GDM1 (cell line): ENCODE data around the gene LRRIQ4.

Experiments used
- DNase-seq: peaks from one replicate; lab custom pipeline; 2025; lab: John Stamatoyannopoulos, UW

Gene LRRIQ4

DNA sequence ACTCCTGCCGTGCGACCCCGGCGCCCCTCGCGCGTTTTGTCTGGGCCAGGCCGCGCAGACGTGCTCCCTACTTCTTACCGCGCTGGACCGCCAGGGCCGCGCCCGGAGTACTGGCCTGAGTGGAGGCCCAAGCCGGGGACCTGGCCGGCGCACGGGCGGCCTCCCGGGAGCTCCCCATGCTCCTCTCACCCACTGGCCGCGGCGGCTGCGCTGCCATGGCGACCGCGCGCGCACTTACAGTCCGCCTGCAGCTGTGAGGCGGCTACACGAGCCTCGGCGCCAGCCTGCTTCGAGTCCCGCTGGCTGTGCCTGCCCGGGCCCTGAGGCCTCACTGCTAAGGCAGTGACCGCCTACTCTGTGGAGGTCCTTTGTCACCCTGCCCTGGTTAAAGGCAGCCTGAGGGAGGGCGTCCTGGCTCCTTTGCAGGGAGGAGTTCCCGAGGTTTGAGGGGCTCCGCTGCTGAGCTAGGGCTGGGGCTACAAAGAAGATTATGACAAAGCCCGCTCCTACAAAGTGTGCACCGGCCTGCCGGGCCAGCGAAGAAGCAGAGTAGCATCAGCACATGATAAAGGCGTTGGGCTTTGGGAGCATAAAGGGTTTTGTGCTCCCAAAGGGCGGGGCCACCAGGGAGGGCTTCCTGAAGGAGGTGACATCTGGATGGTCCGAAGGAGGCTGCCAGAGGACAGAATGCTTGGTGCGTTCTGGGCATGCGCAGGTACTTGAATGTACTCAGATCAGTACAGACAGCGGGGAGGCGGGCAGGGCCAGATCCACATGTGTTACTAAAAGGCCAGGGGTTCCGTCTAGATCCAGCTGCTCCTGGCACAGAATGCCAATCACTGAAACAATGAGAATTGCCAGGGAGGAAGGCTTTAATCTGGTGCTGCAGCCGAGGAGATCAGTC is at the start of gene LRRIQ4, which contains the start of gene LRRC34:
TSS of gene LRRIQ4 (plus strand) at position 539 of the 904 bp plus-strand sequence. CDS start 9,052 bp downstream, outside the sequence.
TSS of gene LRRC34 (minus strand) at position 573 of the 904 bp plus-strand sequence. CDS start at position 217, 356 bp downstream.
- peak; percentile 79 for DNase-seq

DNA sequence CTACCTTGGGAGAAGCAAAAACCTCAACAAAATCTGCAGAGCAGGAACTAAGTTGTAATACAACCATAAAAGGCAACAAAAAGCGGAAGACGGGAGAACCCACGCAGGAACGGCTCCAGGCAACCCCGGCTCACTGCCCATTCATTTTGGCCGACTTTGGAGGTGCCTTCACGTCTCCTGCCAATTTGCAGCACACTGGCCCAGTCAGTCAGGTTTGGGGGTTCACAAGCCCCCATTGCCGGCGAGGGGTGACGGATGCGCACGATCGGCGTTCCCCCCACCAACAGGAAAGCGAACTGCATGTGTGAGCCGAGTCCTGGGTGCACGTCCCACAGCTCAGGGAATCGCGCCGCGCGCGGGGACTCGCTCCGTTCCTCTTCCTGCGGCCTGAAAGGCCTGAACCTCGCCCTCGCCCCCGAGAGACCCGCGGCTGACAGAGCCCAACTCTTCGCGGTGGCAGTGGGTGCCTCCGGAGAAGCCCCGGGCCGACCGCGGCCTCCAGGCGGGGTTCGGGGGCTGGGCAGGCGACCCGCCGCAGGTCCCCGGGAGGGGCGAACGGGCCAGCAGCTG is 48.3 kb upstream of the LRRIQ4 start:
- DNase-seq, result peak; percentile 52

DNA sequence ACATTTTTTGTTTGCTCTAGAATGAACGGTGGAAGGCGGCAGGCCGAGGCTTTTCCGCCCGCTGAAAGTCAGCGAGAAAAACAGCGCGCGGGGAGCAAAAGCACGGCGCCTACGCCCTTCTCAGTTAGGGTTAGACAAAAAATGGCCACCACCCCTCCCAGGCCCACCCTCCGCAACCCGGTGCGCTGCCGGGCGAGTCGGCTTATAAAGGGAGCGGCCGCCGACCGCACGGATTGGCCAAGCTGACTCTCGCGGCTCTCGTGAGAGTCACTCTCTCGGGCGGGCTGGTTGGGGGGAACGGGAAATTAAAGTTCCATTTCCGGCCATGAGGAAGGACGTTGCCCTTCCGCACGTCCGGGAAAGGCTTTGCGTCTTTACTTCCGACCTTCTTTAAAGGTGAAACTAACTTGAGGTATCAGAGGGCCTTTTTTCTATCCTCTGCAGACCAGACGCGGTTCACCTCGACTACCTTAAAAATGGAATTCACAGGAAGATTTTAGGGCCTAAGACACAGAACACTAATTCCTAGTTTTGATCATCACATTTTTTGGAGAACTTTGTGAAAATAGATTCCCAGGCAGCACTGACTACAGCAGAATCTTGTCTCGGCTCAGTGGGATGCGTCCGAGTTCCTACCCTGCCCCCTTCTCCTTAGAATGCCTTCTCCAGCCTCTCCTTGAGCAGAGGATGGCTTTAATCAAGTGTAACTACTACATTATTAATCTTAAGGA is 47.6 kb upstream of the LRRIQ4 start, which contains the start of gene TERC:
TSS of gene TERC (minus strand) at position 179 of the 731 bp plus-strand sequence.
- DNase-seq, result peak; percentile 71

DNA sequence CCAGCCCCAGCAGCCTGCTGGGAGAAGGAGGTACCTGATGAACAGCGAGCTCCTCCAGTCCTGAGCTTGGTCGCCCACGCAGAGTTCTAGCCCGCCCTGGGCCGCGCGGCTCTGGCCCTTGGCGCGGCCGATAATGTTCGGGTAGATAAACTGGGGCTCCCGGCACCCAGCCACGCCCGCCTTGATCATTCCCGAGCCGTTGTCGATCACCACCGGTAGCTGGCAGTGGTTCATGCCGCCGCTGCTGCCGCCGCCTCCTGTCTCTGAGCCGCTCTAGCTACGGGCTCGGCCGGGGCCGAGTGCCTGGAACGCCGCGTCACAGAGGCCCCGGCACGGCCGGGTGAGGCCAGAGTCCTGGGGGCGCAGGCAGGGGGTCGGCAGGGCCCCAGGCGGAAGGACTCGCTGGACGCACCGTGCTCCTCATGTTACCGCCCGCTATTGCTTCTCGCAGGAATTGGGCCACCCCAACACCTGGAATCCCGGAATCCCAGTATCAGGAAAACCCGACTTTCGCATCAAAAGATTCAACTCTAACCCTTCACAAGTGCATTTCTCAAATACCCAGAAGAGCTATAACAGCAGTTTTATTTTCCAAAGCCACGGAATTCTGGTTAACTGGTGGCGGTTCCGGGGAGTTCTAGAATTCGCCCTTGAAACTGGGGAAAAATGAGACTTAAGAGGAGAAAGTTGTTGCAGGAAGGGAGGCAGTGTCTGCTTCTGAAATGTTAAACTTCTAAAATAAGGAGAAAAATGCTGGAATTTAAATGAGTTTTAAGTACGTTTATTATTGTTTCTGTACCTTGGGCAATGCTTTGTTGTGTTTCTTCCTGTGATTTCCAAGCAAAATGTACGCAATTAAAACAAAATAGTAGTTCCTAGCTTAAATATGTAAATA is 43.1 kb upstream of the LRRIQ4 start, which contains the start of gene ACTRT3:
TSS of gene ACTRT3 (minus strand) at position 275 of the 895 bp plus-strand sequence. CDS start at position 234, 41 bp downstream.
- DNase-seq, result peak; percentile 59

DNA sequence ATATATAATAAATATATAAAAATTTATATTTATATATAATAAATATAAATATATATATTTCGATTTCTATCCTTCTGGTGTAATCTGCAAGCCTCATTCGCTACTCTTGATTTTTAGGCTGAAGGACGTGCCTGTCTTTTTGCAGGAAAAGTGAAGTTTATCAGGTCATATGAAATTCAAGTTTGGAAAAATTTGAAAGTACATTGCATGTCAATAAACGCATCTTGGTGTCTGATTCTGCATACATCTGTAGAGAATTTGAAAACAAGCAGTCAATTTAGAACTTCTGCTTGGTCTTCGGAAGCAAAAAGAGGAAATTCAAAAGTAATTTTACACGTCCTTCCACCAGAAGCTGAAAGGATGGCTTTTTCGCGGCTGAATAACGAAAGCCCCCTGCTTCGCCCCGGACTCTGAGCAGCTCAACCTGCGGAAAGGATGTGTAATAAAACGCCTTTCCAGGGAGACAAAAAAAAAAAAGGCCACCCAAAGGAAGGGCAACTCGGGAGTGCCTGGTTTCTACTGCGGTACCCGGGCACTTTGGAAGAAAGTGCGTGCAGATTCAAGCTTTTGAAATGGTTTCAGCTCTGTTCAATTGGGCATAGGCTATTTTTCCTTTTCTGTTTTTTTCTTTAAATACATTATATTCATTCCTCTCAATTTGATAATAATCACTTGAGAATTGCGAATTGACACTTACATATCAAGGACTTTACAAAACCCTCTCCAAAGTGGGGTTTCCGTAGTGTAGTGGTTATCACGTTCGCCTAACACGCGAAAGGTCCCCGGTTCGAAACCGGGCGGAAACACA is 41.0 kb upstream of the LRRIQ4 start:
- DNase-seq, result peak; percentile 55

DNA sequence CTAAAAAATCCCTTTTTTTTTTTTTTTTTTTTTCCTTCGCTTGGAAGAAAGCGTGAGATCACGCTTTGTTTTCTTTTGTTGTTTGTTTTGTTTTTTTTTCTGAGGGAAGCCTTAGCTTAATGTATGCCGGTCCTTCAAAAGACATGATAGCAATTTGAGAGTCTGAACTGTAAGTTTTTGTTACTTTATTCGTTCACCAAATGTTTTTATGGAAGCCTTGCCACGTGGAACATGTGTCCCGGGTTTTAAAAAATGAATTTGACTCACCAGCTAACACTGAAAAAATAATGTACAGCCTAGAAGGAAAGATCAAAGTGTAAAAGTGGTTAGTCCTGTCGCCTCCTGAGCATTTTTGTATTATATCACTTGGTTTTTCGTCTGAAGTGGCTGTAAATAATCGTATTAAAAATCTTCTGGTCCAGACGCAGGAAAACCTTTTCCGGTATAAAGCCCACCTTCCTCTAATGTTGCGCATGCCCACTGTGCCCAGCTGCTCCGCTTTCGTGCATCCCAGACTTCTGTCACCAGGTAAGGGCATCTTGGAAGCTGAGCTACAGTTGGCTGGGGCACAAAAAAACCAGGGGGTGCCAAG is 40.3 kb upstream of the LRRIQ4 start:
- peak; percentile 55 for DNase-seq

DNA sequence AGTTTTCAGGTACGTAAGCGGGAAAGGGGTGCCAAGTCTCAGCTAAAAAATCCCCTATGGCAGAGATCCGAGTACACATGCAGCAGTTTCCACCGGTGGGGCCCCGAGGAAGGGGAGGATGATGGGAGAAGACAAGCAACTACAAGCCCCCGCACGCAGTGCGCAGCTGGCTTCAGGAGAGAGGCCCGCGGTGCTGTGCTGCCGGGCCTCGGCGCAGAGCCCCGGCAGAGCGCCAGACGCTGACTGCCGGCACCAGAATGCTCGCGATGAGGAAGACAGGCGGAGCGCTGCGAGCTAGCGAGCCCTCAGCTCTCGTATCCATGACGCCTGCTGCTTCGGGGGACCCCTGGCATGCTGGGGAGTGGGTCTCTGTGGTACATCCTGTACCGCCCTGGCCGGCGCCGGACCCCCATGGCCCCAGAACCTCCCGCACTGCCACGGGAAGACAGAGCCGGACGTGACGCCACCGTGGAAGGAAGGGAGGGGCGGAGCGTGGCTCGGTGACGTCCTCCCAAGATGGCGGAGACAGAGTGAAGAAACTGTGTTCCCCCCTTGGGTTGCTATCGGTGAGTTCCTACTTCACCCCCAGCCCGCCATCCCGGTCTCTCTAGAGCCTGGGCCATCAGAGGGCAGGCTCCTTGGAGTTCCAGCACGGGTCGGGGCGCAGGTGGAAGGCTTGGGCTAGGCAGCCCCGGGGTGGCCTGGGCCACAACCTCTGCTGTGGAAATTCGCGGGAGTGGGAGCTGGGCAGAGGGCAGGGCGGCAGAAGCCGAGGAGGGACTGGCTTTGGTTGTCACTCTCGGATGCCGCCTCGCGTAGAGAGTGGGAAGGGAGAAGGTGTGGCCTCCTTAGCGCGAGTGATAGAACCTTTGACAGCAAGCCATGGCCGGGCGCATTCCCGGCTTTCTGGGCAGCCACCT is 39.5 kb upstream of the LRRIQ4 start, which contains the start of gene MYNN:
TSS of gene MYNN (plus strand) at position 500 of the 920 bp plus-strand sequence. CDS start 900 bp downstream, outside the sequence.
- peak; percentile 85 for DNase-seq

DNA sequence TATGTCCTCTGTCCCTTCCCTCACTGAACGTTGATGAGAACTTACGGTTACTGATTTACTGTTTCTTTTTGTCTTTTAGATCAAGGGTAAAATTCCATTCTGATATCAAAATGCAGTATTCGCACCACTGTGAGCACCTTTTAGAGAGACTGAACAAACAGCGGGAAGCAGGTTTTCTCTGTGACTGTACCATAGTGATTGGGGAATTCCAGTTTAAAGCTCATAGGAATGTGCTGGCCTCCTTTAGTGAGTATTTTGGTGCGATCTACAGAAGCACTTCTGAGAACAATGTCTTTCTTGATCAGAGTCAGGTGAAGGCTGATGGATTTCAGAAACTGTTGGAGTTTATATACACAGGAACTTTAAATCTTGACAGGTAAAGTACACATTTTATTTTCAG is 38.5 kb upstream of the LRRIQ4 start:
- no peak for DNase-seq

DNA sequence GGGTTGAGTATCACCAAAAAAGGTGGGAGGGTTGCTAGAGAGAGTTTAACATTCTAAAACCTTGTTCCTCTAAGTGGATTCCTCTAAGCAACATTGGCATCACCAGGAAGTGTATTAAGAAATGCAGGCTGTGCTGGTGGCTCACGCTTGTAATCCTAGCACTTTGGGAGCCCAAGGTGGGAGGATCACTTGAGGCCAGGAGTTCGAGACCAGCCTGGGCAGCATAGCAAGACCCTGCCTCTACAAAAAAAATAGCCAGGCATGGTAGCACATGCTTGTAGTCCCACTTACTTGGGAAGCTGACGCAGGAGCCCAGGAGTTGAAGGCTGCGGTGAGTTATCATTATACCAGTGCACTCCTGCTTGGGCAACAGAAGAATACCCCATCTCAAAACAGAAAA is 34.8 kb upstream of the LRRIQ4 start:
- DNase-seq, result no peak

DNA sequence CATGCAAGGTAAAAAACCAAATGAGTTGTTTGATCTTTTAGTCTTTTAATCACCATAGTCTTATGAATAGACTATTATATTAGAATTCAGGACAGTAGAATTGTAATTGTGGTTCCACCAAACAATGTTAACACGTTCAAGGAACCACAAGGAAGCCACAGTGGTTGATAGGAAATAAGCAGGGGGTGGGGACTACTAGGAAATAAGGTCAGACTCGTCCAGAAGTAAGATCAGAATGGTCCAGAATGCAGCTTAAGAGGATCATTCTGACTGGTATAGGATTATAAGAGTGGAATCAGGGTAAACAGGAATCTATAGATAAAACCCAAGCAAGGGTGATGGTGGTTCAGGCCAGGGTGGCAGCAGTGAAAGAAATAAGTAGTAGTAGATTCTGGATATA is 31.9 kb upstream of the LRRIQ4 start:
- no peak for DNase-seq

DNA sequence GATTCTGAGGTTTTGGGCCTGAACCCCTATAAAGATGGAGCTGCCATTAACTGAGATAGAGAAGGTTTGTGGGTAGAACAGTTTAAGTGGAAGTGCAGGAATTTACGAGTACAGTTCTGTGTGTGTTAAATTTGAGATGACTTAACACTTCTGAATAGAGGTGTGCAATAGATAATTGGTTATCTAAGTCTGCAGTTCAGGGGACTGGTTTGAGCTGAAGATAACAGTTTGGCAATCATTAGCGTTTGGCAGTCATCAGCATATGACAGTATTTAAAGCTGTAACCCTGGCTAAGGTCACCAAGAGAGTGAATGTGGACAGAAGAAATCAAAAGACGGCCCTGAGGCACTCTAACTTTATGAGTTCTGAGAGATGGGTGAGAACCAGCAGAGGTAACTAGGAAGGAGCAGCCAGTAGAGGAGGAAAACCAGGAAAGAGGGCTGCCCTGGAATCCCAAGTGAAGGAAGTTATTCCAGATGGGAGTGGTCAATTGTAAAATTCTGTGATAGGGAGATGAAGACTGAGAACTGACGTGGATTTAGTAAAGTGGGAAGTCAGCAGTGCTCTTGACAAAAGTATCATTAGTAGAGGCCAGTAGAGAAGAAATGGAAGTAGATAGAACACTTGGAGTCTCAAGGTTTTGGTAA is 31.3 kb upstream of the LRRIQ4 start:
- DNase-seq, result no peak

DNA sequence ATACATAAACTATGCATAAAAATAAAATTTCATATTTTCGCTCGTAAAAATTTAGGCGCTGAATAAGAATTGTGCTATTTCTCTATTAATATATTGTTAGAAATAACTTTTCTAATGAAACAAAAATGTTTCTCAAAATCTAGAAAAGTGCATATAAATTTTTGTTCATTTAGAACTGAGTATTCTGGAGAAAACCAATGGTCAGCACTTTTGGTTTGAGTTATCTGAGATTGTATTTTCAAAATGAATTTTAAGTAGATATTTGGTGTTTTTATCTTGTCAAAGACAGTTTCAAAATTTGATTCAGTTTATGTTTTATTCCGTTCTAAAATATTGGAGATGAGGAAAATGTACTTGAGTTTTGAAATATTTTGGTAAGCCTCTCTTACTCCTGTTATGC is 25.6 kb upstream of the LRRIQ4 start:
- no peak for DNase-seq

DNA sequence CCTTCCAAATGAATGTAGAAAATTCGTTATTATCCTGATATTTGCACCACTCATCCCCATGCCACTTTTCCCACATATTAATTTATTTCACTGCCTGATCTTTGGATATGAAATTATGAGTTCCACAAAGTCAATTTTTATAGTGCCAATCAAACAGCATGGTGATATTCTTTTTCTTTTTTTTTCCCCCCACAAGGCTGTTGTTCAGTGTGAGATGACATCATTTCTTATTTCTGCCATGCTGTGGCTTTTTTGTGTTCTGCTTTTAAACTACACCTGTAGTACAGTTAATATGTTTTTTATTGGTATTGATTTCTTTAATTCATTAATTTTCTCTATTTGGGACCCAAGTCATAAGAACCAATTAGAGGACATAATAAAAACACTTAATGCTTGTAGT is 24.9 kb upstream of the LRRIQ4 start:
- DNase-seq, result no peak

DNA sequence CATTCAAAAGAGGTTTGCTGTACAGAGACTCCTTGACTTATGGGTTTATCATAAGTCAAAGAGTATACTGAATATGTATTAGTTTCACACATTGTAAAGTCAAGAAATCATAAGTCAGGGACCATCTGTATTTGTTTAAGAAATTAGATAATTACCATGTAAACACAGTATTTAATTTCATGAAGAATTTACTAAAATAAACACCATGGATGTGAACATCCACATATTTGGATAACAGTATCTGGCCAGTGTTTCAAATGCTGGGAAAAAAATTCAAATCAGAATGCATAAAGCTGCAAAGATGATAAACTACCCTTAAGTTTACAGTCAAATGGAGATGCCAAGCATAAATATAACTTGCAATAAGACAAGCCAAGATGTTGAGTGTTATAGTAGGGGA is 22.5 kb upstream of the LRRIQ4 start:
- no peak for DNase-seq

DNA sequence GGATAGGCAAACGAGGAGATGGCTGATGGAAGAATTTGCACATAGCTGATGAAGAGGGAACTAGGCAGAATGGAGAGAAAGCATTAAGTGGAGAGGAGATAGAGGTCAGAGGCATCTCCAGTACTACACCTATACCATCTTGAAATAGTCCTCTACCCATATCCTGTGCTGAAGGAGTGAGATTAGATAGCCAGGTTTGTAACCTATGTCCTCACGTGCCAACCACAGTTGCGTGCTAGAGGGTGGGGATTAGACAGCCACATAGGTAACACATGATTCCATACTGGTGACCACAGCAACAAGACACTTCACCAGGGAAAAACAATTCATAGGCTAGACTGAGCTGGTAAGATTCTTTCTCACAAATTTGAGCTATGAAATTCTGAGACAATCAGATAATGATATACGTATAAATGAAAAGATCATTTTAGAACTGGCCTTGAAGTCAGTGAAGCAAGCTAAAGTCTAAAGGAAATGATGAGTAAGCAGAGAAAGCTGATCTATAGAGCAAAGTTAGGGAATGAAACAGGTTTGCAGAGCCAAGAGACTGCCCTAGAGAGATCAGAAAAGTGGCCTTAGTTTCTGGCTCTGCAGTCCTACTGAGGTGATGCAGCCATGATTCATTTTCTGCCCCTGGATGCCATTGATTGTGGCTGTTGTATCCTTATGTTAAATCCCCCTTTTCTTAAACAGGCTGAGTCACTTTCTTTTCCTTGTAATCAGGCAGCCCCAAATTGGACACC is 21.8 kb upstream of the LRRIQ4 start:
- DNase-seq, result no peak

DNA sequence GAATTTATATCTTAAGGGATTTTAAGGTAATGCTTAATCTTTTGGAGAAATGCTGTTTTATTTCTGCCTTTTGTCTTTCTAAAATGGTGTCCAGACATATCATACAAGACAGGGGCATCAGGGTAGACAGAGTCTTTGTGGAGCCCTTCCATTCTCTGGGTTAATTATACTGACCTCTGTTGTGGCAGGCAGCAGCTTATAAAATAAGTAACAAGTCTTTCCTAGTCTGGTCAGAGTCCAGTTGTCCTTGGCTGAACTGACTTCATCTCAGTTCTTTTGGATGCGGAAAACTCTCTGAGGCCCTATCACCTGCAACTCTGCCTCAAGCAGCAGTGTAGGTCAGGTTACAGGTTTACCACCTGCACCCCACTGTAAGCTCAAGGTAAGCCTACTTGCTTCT is 20.3 kb upstream of the LRRIQ4 start:
- no peak for DNase-seq

DNA sequence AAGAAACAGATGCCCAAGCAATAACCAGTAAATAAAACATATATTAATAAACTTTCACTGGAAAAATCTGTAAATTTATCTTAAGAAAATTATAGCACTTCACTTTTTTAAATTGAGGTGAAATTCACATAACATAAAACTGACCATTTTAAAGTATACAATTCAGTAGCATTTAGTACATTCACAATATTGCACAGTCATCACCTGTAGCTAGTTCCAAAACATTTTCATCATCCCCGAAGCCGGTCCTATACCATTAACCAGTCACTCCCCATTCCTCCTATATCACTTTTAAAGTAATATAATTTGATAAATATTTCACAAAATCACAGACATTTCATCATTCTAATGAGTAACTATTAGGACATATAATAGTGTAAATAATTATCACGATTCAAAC is 8.0 kb upstream of the LRRIQ4 start:
- DNase-seq, result no peak
